Hematopoietic multipotent progenitor cell (in vitro differentiated cells): ENCODE measurements around the gene PODN. TPM values are rescaled to one million over a fixed set of nuclear protein-coding genes. Genes with fewer than 3 reads are reported as not detected.
A peak's percentile ranks its signal among the peaks of the same experiment; 100 is the strongest.

Experiments used
- DNase-seq, 3 donors: peaks; one replicate each; pipeline ENCODE4 v3.0.0-alpha.2; 2011 to 2015; ENCODE audit warnings: low read depth in 2 of 3, low spot score in 2 of 3
- total RNA-seq: library from RNA; depleted of rRNA; stranded (reverse); fragments of >200 nt; gene quantifications from one replicate; pipeline ENCODE4 v1.2.3, GENCODE V29; 2012

Gene PODN
- total RNA-seq, 1 donor, result not detected

- no peak for DNase-seq
Measured at GRCh38 chr1:53050310-53050709, 11.7 kb upstream of the PODN start.

- DNase-seq, result no peak
Measured at GRCh38 chr1:53051676-53052075, 10.3 kb upstream of the PODN start.

GRCh38 chr1:53057127-53057526 is 4.9 kb upstream of the PODN start:
- no peak for DNase-seq

GRCh38 chr1:53060579-53060978 is 1.4 kb upstream of the PODN start:
- no peak for DNase-seq

- peak in 1 of 3 donors; percentile 16 for DNase-seq
Measured at GRCh38 chr1:53061123-53061858, 722 bp upstream of the PODN start.

GRCh38 chr1:53062708-53063591 is 937 bp downstream of the PODN start:
- DNase-seq, result peak in 1 of 3 donors; percentile 8

- DNase-seq, result no peak
Measured at GRCh38 chr1:53063744-53064515, 1.9 kb downstream of the PODN start.

- no peak for DNase-seq
Measured at GRCh38 chr1:53065391-53065790, 3.4 kb downstream of the PODN start.

GRCh38 chr1:53066488-53066887 is 4.5 kb downstream of the PODN start:
- no peak for DNase-seq

- no peak for DNase-seq
Measured at GRCh38 chr1:53066891-53067738, 5.1 kb downstream of the PODN start.

- DNase-seq, result no peak
Measured at GRCh38 chr1:53067886-53068285, 5.9 kb downstream of the PODN start.

- DNase-seq, result no peak
Measured at GRCh38 chr1:53068314-53069099, 6.5 kb downstream of the PODN start.

- no peak for DNase-seq
Measured at GRCh38 chr1:53069265-53069662, 7.3 kb downstream of the PODN start.

- DNase-seq, result no peak
Measured at GRCh38 chr1:53069663-53070327, 7.8 kb downstream of the PODN start.

GRCh38 chr1:53070621-53071020 is 8.6 kb downstream of the PODN start:
- no peak for DNase-seq

- no peak for DNase-seq
Measured at GRCh38 chr1:53071167-53071865, 9.3 kb downstream of the PODN start.

GRCh38 chr1:53071915-53072314 is 9.9 kb downstream of the PODN start:
- DNase-seq, result no peak

GRCh38 chr1:53073287-53073686 is 11.3 kb downstream of the PODN start:
- no peak for DNase-seq
